GM21447 (cell line): ENCODE measurements around the gene PCNA.
"Not testable (repeated sequence)": the region's sequence is repeated elsewhere in the genome, so short reads cannot be mapped to it uniquely, and the experiment has no call there.

Experiments used
- ATAC-seq: cut with Tn5 transposase; IDR thresholded peaks from one replicate; pipeline ENCODE4 v1.9.1; 2021; ENCODE audit not compliant: unreplicated experiment

The PCNA gene

GRCh38 chr20:5099909-5100308 lies 19.8 kb downstream of the PCNA start:
- ATAC-seq: not testable (repeated sequence)

DNA sequence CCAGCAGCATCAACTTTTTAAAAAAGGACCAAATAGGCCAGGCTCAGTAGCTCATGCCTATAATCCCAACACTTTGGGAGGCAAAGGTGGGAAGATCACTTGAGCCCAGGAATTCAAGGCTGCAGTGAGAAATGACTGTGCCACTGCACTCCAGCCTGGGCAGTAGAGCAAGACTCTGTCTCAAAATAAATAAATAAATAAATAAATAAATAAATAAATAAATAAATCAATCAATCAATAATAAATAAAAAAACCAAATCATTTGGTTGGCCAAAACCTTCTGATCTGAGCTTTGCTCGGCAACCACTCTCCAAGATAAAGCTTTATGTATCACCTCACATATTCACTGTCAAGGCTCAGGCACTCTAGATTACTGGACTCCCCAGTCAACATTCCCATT lies 20.7 kb downstream of the PCNA start:
- ATAC-seq: not testable (repeated sequence)

- no peak for ATAC-seq
These were observed 23.3 kb downstream of the PCNA start for GRCh38 chr20:5096463-5096862.

- no peak for ATAC-seq
These were observed 23.8 kb downstream of the PCNA start for GRCh38 chr20:5095931-5096330.

DNA sequence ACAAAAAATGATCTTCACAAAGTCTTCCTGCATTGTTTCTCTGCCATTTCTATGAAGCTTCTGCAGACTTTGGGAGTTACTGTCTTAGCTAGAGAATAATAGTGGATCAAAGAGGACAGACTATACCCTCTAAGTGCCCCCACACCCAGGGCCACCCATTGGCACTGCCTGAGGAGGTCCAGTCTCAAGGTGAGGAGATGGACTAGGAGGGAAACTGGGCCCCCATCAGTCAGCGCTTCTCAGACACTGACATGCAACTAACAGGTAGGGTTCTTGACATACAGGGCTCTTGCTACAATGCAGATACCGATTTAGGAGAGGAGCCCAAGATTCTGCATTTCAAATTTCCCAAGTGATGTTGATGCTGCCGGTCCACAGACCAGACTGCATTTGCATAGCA lies 24.3 kb downstream of the PCNA start:
- ATAC-seq: no peak

DNA sequence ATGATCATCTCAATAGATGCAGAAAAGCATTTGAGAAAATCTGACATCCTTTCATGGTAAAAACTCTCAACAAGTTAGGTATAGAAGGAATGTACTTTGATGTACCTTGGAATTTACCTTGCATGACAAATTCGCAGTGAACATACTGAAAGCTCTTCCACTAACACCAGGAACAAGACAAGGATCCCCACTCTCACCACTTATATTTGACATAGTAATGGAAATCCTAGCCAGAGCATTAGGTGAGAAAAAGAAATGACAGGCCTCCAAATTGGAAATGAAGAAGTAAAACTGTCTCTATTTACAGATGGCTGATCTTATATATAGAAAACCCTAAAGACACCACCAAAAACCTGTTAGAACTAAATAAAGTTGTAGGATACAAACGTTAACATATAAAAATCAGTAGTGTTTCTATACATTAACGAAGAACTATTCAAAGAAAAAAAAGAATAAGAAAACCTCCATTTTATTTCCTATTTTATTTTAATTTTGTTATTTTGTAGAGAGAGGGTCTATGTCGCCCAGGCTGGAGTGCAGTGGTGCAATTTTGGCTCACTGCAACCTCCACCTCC lies 26.9 kb downstream of the PCNA start:
- ATAC-seq: no peak

DNA sequence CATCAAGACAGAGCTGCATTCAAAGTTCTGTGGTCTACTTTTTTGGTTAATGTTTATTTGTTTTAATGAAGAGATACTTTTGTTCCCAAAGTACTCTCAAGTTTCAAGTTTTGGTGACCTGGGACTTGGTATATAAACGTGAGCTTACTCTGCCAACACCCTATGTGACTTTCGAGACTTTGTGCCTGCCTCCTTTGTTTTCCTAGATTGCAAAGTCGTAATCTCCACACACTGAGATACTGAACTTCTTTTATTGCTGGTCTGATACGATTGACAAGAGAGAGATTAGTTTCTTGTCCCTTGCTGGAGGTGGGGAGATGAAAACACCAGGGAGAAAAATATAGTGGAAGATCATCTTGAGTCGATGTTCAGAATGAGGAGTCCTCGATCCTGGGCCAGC lies 27.9 kb downstream of the PCNA start:
- ATAC-seq: no peak

GRCh38 chr20:5090191-5090590 lies 29.6 kb downstream of the PCNA start:
- ATAC-seq: no peak

DNA sequence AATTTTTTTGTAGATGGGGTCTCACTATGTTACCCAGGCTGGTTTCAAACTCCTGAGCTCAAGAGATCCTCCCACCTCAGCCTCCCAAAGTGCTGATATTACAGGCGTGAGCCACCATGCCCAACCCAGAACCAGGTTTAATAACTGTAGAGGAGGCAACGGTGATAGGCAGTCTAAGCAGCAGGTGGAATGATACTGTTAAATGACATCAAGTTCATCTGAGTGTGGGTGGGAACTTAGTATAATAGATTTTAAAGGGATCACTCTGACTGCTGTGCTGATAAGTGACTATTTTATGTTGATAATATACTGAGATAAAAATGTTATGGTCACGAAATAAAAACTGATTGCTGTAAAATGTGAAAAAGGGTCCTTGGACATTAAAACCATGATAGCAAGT lies 31.1 kb downstream of the PCNA start:
- no peak for ATAC-seq

DNA sequence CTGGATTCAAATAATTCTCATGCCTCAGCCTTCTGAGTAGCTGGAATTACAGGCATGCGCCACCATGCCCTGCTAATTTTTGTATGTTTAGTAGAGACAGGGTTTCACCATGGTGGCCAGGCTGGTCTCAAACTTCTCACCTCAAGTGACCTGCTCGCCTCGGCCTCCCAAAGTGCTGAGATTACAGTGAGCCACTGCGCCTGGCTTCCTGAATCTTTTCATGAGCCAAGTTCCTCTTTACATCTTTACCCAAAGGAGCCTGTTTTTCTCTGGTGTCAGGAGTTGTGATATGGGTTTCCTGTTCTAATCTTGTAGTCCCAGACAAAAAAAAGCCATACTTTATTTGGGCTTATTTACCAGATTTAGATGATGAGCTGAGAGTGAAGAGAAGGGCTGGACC lies 34.4 kb downstream of the PCNA start:
- no peak for ATAC-seq

- peak; percentile 36 for ATAC-seq
These were observed 39.3 kb downstream of the PCNA start for GRCh38 chr20:5080384-5080877.

DNA sequence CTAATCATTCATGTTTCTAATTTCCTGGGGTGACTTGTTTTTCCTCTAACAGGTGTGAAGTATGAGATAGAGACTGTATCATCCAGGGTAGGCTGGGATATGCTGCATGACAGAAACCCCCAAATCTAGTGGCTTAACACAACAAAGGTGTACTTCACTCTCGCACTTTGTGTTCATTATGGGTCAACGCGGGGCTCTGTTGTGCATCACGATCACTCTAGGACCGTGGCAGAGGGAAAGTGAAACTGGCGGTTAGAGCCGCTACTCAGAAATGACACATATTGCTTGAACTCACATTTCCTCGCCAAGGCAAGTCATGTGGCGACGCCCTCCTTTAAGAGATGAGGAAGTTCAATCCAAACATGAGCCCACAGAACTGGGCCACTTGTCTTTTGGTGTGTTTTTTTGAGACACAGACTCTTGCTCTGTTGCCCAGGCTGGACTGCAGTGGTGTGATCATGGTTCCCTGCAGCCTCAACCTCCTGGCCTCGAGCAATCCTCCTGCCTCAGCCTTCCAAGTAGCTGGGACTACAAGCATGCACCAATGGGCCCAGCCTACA lies 41.3 kb downstream of the PCNA start:
- peak; percentile 96 for ATAC-seq

- no peak for ATAC-seq
These were observed 41.9 kb downstream of the PCNA start for GRCh38 chr20:5077761-5078387.

GRCh38 chr20:5076913-5077312 lies 42.8 kb downstream of the PCNA start:
- ATAC-seq: not testable (repeated sequence)

GRCh38 chr20:5074232-5074674 lies 45.5 kb downstream of the PCNA start:
- ATAC-seq: no peak

DNA sequence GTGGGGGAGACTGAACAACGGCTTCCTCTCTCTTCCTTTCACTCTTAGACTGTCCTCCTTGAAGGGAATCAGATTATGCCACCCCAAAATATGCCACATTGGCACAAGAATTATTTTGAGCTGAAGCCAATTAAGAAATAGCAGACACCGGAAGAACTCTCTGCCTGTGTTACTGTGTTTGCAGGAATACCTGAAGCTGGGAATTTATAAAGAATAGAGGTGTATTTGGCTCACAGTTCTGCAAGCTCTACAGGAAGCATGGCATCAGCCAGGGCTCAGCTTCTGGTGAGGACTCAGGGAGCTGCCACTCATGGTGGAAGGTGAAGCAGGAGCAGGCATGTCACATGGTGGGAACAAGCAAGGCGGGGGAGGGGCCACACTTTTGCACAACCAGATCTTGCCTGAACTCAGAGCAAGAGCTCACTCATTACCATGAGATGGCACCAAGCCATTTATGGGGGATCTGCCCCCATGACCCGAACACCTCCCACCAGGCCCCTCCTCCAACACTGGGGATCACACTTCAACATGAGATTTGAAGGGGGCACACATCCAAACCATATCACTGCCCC lies 46.0 kb downstream of the PCNA start:
- ATAC-seq: no peak

DNA sequence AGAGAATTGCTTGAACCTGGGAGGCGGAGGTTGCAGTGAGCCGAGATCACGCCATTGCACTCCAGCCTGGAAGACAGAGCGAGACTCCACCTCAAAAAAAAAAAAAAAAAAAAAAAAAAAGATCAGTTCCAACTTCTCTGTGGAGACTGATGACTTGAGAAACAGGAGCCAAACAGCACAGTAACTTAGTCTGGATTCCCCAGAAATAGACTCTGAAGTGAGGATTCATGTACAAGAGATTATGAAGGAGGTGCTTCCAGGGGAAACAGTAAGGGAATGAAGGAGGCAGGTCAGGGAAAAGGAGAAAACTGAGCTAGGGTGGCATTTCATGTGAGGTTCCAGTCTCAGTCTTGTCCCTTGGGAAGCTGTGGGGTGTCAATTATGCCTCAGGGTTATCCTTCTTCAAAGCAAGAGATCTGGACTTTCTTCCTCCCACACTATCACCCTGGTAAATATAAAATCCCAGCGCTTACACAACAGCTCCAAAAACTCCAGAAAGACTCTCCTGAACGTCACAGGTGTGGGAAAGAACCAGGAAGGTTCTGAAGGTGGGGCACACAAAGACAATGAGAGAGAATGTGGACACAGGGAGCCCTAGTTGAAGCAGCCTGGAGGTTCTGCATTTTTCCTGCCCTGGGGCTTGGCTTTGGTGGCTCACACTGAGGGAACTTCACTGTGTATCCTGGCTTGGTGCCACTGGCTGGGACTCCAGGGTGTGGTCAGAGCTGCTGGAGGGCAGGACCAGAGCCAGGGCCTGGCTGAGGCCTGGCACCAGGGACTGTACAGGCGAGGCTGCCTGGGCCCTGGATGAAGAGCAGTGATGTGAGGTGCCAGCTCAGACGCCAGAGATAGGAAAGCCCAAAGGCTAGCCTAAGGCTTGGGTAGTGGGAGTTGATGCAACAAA lies 46.8 kb downstream of the PCNA start:
- no peak for ATAC-seq

DNA sequence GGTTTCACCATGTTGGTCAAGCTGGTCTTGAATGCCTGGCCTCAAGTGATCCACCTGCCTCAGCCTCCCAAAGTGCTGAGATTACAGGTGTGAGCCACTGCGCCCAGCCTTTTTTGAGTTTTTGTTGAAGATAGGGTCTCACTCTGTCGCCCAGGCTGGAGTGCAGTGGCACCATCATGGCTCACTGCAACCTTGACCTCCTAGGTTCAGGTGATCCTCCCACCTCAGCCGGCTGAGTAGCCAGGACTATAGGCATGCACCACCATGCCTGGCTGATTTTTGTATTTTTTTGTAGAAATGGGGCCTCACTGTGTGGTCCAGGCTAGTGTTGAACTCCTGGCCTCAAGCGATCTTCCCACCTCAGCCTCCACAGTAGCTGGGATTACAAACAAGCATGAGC lies 47.8 kb downstream of the PCNA start:
- not testable (repeated sequence) for ATAC-seq

- no peak for ATAC-seq
These were observed 49.2 kb downstream of the PCNA start for GRCh38 chr20:5070570-5070969.

DNA sequence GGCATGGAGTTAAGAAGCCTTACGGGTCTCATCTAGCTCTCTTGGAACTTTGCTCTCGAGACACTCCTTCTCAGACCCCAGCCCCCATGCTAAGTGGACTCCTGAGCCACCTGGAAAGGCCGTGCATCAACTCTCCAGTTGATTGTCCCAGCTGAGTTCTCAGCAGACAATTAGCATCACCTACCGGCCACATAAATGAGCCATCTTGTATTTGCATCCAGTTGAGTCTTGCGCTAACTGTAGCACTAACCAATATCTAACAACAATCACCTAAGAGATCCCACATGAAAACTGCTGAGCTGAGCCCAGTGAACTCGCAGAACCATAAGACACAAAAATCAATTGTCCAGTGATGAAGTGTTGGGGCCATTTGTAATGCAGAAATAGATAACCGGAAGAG lies 49.7 kb downstream of the PCNA start:
- ATAC-seq: no peak

DNA sequence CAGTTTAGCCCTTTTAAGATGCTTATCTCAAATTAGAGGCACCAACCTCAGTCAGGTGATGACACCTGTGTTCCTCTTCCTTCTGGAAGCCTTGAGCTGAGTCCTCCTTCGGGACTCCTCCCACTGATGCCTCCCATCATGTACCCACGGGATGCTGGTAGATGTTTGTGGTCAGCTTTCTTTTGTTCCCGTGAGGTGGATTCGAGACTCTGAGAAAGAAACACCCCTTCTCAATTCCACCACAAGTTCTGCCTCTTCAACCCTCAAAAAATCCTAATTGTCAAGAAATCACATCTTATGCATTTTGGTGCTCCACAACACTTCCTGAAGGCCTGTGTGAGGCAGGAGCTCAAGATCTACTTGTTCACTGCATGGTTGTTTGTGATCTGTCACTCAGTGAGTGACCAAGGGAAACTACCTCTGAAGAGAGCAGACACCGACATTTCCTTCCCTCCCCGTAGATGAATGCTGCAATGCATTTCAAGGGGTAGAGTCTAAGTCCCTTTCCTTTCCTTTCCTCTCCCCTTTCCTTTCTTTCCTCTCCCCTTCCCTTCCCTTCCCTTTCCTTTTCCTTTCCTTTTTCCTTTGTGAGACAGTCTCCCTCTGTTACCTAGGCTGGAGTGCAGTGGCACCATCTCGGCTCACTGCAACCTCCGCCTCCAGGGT lies 50.5 kb downstream of the PCNA start:
- ATAC-seq: no peak
